Stomach (tissue), 4 donors: ENCODE data around the gene CCDC88C.

Experiments used
- CTCF ChIP-seq, 7 experiments: fragments of 450-650 bp in 4 of 7; fragments of 200-600 bp in 3 of 7; sonication (generic) in 3 of 7; IDR thresholded peaks; one replicate each; pipeline ENCODE4 v1.5.1; 2016 to 2019; ENCODE audit warnings: antibody characterized with exemption in 7 of 7, control low read depth in 2 of 7, mild to moderate bottlenecking in 1 of 7
- EP300 ChIP-seq: sonication (generic); formaldehyde crosslinking; IDR thresholded peaks from one replicate; pipeline ENCODE4 v1.6.1; 2017; ENCODE audit warnings: antibody characterized with exemption
- POLR2A ChIP-seq, 4 donors: fragments of 450-650 bp; IDR thresholded peaks; one replicate each; pipeline ENCODE4 v1.6.1; 2016; ENCODE audit warnings: antibody characterized with exemption in 4 of 4, control low read depth in 2 of 4, mild to moderate bottlenecking in 1 of 4, moderate library complexity in 1 of 4

- TF ChIP-seq POLR2A (IDR thresholded peaks at IDR 0.05) (no peak), CTCF (IDR thresholded peaks at IDR 0.05) (no peak), EP300 (no peak)
Measured at GRCh38 chr14:91308337-91308736, 109.3 kb downstream of the CCDC88C start.
